NB4 (cell line): ENCODE data around the gene NUMB.

Experiments
- CTCF ChIP-seq: IDR thresholded peaks from one replicate; pipeline ENCODE4 v1.5.1; 2012; ENCODE audit warnings: low read depth, low read length
- MAX ChIP-seq: IDR thresholded peaks from 2 replicates; pipeline ENCODE4 v1.6.1; 2011; ENCODE audit warnings: low read depth, low read length
- MYC ChIP-seq: IDR thresholded peaks from 2 replicates; pipeline ENCODE4 v1.6.1; 2011; ENCODE audit warnings: low read depth, low read length
- POLR2A ChIP-seq: IDR thresholded peaks from 2 replicates; pipeline ENCODE4 v1.6.1; 2011; ENCODE audit warnings: mild to moderate bottlenecking; ENCODE audit not compliant: insufficient read length; ENCODE audit errors: extremely low read depth

GRCh38 chr14:73424453-73424852 lies 33.9 kb downstream of the NUMB start:
- no peak for TF ChIP-seq CTCF
- TF ChIP-seq POLR2A = no peak
- no peak for TF ChIP-seq MYC
- no peak for TF ChIP-seq MAX
